ENCODE results near the gene MYOF.
"Not testable (repeated sequence)": the region's sequence is repeated elsewhere in the genome, so short reads cannot be mapped to it uniquely, and the experiment has no call there.

Gene MYOF

DNA sequence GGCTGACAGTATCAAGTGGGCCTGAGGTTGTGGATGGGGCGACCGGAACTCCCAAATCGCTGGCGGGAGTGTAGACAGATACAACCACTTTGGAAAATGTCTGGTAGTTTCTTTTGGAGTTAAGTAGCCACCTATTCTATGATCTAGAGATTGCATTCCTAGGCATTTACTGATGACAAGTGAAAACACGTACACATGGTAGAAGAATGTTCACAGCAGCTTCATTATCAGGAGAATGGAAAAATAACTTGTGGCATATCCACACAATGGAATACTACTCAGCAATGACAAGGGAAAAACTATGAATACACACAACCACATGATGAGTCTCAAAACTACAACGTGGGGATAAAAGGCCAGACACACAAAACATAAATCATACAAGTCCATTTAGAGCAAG lies 146.0 kb downstream of the MYOF start:
- in situ Hi-C loops (cut with MboI; ENCODE audit: low pct_unique_long_range_greater_than_20kb, low sequenced_read_pairs): loop anchor here (25.0 kb wide), 1 partner anchor 249 kb away; no protein-coding TSS in a partner anchor
- DNase-seq: no peak

DNA sequence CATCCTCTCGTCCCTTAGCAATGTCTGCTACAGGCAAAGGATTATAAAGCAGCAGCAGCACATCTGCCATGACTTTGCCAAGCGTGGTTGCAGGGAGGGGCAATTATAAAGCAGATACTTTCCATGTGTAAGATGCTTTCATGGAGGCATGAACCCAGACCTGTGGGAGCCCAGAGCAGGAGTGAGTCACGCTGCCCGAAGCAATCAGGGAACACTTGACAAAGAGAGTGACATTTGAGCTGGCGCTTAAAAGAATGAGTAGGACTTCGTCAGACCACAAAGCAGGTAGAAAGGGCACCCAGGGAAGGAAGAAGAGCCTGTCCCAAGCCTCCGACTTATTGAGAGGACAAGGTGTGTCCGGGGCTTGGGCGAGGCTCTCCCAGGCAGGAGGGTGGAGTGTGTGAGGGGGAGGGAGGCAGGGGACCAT lies 147.2 kb downstream of the MYOF start:
- no peak for DNase-seq
- in situ Hi-C loops (cut with MboI; ENCODE audit: low pct_unique_long_range_greater_than_20kb, low sequenced_read_pairs): loop anchor here (25.0 kb wide), 1 partner anchor 248 kb away; no protein-coding TSS in a partner anchor

DNA sequence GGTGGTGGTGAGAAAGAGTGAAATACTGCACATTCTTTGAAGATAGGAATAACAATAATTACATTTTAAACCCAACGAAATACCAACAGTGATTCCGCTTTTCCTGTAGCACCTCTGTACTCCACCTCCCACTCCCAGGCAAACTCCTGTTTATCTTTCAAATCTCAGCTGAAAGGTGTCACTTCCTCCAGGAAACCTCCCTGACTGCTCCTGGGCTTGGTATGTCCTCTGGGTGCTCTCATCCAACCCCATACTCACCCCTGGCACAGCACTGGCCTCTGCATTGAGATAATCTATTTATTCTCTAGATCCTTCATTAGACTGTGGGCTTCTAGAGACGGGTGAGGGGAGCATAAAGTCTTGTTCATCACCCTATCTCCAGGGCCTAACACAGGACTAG lies 148.0 kb downstream of the MYOF start:
- in situ Hi-C loops (cut with MboI; ENCODE audit: low pct_unique_long_range_greater_than_20kb, low sequenced_read_pairs): loop anchor here (25.0 kb wide), 1 partner anchor 247 kb away; no protein-coding TSS in a partner anchor

DNA sequence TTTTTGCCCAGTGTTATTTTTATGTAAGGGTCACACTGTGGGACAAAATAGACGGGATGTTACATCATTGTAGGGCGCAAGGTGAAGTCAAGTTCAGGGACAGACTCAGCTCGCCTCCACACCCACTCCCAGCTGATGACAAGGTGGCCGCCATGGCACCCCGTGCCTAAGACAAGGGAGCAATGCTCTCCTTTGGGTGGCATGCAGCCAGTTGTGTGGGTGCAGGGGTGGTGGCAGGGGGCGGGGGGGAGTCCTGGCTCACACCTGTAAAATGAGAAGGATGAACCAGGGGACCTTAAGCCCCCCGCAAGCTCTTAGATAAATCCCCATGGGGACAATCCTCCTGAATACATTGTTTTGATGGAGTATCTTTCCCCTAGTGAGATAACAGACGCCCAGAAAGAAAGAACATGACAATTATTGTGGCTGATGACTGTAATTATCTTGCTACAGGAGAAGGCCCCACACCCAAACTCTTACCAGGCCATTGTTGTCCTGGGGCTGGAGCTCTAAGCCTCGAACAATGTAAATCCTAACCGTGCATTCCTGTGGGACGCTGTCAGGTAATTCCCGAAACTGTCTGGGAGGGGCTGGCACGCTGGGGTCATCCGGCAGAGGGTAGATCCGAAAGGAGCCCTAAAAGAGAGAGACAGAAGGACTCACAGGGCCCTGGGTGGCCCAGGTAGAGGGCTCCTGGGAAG lies 148.7 kb downstream of the MYOF start:
- in situ Hi-C loops (cut with MboI; ENCODE audit: low pct_unique_long_range_greater_than_20kb, low sequenced_read_pairs): loop anchor here (25.0 kb wide), 1 partner anchor 246 kb away; no protein-coding TSS in a partner anchor
- DNase-seq: no peak

More for the DNA sequence above, 148.0 kb downstream of the MYOF start:
- no peak for DNase-seq

DNA sequence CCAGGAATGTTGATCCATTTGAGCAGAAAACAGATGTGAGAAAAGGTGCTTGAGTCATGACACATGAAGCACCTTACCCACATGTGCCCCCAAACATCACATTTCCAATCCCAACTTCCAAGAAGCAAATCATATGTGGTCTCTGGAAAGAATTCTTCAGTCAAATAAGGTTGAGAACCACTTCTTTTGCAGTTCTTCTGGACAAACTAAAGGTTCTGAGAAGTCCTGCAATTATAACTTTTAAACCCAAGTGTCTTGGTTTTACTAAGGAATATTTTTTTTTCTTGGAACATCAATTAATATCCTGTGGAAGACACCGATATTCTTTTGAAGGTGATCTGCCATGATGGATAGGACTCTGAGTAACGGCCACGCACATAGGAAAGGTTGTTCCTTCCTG lies 151.3 kb downstream of the MYOF start:
- in situ Hi-C loops (cut with MboI; ENCODE audit: low pct_unique_long_range_greater_than_20kb, low sequenced_read_pairs): loop anchor here (25.0 kb wide), 1 partner anchor 244 kb away; no protein-coding TSS in a partner anchor
- no peak for DNase-seq

DNA sequence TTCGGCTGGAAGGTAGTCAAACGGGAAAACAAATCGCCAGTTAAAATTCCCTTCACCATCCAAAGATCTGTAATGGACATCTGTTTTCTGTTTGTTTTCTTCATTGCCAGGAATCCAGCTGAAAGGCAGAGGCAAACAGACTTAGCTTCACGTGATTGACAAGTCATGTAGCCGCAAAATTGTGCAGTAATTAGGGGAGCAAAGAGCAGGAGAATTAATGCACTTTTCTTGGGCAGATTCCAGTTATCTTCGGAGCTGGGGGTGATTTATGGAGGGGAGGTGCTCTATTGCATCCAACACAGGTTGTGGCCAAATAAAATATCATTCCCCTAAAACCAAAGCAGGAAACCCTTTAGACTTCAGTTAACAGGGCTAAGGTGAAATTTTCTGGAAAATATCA lies 162.2 kb downstream of the MYOF start:
- DNase-seq: no peak
- in situ Hi-C loops (cut with MboI; ENCODE audit: low pct_unique_long_range_greater_than_20kb, low sequenced_read_pairs): no loop called here

DNA sequence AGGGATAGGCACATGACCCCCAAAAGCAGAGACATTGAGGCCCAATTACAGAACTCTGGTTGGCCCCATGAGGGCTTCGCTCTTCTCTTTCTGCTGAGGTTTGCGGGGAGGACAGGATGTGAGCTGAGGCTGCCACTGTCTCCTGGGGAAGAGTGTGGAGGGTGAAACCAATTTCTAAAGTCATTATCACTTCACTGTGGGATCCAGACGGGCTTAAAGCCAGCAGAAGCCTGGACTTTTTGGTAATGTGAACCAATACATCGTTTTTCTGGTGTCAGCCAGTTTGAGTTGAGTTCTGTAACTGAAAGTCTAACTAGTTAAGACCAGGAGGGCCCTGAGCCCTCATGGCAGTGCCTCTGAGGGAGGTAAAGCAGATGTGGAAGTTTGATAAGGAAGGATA lies 163.0 kb downstream of the MYOF start:
- DNase-seq: no peak
- in situ Hi-C loops (cut with MboI; ENCODE audit: low pct_unique_long_range_greater_than_20kb, low sequenced_read_pairs): no loop called here

DNA sequence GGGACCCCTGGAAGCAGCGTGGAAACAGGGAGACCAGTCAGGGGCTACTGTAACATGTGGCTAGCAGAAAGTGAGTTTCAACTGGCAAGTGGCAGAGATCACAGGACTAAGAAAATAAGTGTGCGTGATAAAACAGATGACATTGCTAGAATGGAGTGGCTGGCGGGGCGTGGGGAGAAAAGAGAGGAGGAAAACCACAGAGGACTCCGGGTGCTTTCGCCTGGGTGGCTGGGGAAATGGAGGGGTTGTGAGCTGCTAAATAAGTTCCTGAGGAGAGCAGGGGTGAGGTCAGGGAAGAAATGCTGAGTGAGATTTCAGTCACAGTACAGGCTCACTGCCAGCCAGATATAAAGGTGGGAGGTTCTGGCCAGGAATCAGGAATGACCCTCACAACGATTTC lies 166.9 kb downstream of the MYOF start:
- in situ Hi-C loops (cut with MboI; ENCODE audit: low pct_unique_long_range_greater_than_20kb, low sequenced_read_pairs): no loop called here
- DNase-seq: peak; percentile 53

DNA sequence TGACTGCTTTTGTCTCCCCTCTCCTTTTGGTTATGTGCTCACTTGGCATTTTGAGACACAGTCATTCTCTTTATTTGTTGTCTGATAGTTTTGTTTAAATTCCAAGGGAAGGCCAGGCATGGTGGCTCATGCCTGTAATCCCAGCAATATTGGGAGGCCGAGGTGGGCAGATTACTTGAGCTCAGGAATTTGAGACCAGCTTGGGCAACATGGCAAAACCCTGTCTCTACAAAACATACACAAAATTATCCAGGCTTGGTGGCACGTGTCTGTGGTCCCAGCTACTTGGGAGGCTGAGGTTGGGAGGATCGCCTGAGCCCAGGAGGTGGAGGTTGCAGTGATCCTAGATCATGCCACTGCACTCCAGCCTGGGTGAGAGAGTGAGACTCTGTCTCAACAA lies 167.5 kb downstream of the MYOF start:
- in situ Hi-C loops (cut with MboI; ENCODE audit: low pct_unique_long_range_greater_than_20kb, low sequenced_read_pairs); DNase-seq: not testable (repeated sequence)

DNA sequence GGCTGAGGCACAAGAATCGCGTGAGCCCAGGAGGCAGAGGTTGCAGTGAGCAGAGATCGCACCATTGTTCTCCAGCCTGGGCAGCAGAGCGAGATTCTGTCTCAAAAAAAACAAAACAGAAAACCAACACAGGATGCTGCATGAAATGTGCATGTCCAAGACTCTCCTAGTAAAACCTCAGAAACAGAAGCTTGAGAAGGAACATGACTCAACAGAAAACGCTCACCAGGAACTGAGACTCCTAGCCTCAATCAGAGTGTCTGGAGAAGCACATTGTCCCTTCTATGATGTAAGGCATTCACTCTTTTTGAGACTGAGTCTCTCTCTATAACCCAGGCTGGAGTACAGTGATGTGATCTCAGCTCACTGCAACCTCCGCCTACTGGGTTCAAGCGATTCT lies 168.3 kb downstream of the MYOF start:
- in situ Hi-C loops (cut with MboI; ENCODE audit: low pct_unique_long_range_greater_than_20kb, low sequenced_read_pairs): no loop called here
- peak; percentile 69 for DNase-seq

DNA sequence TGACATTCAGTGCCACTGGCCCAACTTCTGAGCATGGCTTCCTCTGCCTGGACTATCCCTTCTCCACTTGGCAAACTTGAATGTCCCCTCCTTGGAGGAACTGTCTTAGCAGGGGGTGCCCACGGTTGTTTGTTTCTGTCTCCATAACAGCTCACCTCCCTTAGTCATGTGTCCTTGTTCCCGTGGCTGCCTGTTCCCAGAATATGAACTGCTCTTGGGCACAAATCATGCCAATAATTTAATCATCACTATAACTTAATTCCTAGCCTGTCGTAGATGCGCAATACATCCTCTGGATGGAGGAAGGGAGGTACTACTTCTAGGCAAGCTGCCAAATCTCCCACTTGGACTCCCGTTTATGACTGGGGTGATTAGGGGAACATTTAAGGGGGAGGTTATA lies 173.1 kb downstream of the MYOF start:
- no peak for DNase-seq
- in situ Hi-C loops (cut with MboI; ENCODE audit: low pct_unique_long_range_greater_than_20kb, low sequenced_read_pairs): no loop called here

DNA sequence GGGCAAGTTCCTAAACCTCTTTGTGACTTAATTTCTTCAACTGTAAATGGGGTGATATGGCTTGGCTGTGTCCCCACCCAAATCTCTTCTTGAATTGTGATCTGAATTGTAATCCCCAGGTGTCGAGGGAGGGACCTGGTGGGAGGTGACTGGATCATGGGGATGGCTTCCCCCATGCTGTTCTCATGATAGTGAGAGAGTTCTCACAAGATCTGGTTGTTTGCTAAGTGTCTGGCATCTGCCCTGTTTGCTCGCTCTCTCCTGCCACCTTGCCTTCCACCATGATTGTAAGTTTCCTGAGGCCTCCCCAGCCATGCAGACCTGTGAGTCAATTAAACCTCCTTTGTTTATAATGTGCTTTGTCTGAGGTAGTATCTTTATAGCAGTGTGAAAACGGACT lies 177.0 kb downstream of the MYOF start:
- no peak for DNase-seq
- in situ Hi-C loops (cut with MboI; ENCODE audit: low pct_unique_long_range_greater_than_20kb, low sequenced_read_pairs): no loop called here

DNA sequence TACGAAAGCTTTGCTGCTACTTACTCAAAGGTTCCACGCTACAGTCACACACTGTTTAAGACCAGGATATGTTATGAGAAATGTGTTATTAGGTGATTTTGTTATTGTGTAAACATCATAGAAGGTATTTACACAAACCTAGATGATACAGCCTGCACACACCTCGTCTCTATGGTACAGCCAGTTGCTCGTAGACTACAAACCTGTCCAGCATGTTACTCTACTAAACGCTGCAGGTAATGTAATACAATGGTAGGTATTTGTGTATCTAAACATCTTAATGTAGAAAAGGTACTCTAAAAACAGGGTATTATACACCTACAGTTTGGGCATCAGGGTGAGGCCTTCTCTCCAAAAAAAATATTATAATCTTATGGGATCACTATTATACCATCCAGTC lies 181.2 kb downstream of the MYOF start:
- in situ Hi-C loops (cut with MboI; ENCODE audit: low pct_unique_long_range_greater_than_20kb, low sequenced_read_pairs): no loop called here
- DNase-seq: no peak

DNA sequence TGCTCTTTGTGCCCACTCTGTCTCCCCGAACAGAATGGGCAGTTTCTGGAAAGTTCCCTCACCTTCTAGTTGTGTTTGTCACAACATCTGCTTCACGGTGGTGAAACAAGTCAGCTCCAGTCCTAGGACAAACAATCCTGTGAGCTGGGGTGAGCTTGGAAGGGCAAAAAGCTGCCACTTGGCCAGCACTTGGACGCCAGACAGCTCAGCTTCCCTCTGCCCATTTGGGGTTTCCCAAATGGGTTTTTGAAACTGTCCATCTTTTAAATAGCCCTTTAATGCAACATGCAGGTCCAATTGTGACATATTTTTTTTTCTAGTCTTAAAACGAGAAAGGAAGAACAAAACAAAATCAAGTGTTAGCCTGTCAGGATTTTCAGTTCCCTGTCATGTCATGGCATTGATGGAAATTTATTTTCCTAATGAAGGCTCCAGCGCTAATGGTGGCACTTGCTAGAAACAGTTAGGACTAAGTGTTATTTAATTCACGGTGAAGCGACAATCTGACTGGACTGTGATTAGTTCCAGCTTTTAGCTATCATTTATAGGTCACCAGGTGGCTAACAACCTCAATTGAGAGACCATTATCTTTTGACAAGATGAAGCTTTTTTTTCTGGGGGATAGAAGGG lies 181.7 kb downstream of the MYOF start:
- in situ Hi-C loops (cut with MboI; ENCODE audit: low pct_unique_long_range_greater_than_20kb, low sequenced_read_pairs): no loop called here
- DNase-seq: no peak

DNA sequence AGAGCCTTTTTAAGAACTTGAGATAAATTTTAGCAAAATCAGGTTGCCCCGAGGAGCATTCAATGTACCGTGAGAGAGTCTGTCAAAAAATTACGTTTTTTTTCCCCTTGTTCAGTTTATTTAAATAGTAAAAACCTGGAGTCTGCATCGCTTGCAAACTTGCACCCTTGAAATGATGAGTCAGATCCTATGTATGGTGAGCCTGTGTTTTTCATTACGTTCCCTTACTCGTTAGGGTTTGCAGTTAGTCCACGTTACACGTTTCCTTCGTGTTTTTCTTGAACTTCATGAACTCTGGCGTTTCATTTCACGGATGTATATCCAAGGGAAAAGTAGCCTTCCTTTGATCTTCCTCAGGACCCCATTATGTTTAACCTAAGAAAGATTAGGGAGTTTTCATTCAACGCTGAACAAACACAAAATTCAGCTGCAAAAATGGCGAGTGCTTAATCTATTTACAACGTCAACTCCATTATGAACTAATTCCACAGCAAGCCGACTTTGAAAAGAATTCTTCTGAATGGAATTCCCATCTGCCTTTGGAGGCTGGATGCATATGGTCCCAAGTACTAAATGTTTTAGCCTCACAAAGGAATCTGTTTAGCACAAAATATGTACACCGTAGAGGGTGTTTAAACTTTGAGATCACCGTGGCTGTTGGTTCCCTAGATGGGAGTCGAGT lies 182.4 kb downstream of the MYOF start:
- DNase-seq: no peak
- in situ Hi-C loops (cut with MboI; ENCODE audit: low pct_unique_long_range_greater_than_20kb, low sequenced_read_pairs): no loop called here

DNA sequence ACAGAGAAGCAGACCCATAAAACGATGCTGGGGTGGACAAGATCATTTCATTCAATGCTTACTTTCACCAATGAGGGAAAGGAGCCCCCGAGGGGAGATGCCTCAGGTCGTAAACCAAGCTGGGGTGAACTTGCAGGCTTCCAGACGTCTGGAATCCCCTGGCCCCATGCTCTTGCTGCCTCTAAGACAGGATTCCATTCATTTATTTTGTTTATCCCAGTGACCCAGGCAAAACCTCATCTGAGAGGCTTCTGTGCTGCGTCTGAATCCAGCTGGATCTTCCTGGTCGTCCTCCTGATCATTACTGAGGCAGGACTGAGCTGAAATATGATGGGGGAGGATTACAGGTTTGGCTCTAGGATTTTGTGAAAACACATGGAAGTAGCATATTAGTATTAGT lies 182.9 kb downstream of the MYOF start:
- DNase-seq: no peak
- in situ Hi-C loops (cut with MboI; ENCODE audit: low pct_unique_long_range_greater_than_20kb, low sequenced_read_pairs): no loop called here

DNA sequence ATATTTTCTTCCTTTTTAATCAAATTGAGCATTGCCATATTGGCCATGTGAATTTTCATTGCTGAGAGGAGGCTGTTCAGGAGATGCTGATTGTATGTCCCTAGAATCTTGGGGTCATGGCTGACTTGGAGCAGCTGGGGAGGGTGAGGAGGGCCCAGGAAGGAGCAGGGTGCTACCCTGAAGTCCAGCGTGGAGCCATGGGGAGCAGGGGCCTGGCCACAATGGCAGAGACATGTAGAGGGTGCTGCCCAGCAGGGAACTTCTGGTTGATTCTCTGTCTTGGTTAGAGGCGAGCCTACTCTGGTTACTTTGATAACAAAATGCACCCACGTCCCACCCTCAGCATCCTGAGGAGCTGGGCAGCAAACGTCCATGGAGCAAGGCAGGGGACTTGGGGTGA lies 186.0 kb downstream of the MYOF start:
- in situ Hi-C loops (cut with MboI; ENCODE audit: low pct_unique_long_range_greater_than_20kb, low sequenced_read_pairs): no loop called here
- no peak for DNase-seq

DNA sequence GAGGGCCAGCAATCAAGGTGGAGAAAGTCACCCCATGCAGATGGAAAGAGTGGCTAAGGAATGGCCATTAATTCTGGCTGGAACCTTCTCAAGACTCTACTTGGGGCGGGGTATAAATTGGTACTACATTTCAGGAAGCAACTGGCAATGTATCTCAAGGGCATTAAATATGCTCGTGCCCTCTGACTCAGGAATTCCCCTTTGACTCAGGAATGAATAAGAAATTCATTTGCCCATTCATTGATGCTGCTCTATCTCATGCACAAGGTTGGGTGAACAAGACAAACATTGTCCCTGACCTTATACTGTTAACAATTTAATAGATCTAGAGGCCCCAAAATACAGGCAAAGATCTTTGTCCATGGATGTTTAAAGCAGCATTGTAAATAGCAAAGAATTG lies 188.1 kb downstream of the MYOF start:
- DNase-seq: no peak
- in situ Hi-C loops (cut with MboI; ENCODE audit: low pct_unique_long_range_greater_than_20kb, low sequenced_read_pairs): no loop called here

DNA sequence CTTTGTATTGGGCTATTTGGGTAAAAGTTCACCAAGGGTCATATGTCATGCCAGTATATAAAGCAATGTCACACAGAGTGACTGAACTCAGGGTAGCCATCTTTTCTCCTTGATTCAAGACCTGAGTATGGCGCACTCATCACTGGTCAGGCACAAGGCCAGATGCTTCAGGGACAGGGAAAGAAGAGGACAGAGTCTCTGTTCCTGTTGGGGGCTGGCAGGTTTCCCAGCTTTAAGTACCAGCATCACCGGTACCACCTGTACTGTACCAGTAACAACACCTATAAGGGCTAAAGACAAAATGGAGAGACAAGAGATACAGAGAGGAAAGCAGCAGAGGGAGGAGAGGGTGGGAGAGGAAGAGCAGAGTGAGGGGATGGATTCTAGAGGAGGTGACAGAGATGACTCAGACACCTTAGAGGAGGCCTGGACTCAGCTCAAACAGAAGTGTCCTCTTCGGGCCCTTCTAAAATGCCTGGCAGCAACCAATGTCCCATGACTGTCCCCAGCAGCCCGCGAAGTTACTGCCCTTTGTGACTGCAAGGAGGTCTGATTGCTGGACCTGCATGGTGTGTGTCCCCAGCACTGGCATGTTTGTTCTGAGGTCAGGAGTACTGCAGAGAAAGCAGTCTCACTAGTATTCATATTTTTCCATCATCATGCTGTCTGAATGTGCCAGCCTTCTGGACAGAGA lies 191.3 kb downstream of the MYOF start:
- no peak for DNase-seq
- in situ Hi-C loops (cut with MboI; ENCODE audit: low pct_unique_long_range_greater_than_20kb, low sequenced_read_pairs): no loop called here
